ENCODE results near the gene TUBA3D. TPM values are rescaled to one million over a fixed set of nuclear protein-coding genes. Genes with fewer than 3 reads are reported as not detected.
"Not testable (repeated sequence)": the region's sequence is repeated elsewhere in the genome, so short reads cannot be mapped to it uniquely, and the experiment has no call there.

TUBA3D gene
- total and polyA plus RNA-seq, 2 experiments from 2014 or later = 86.7 to 126 TPM

GRCh38 chr2:131521961-131522781, 46.3 kb downstream of the TUBA3D start:
- H3K27me3 ChIP-seq = no peaks in the 10 kb centered on the region
- 91% methylated on average over 20 of the region's 20 CpGs for WGBS (ENCODE audit: low lambda C conversion rate, missing lambda C conversion rate)
- H3K4me1 ChIP-seq (ENCODE audit: insufficient read depth) = no peaks in the 10 kb centered on the region
- no peaks in the 10 kb centered on the region for H3K9me2 ChIP-seq (replicated peaks; ENCODE audit: insufficient read depth)
- no peaks in the 10 kb centered on the region for H4K20me1 ChIP-seq (ENCODE audit: insufficient read depth, poor library complexity, severe bottlenecking)
- H3K4me3 ChIP-seq = no peak overlapping the region
- DNase-seq (ENCODE audit: low spot score) = no peak
- no peaks in the 10 kb centered on the region for H3K9me3 ChIP-seq (ENCODE audit: low read depth)
- no peaks in the 10 kb centered on the region for H3K36me3 ChIP-seq (replicated peaks; ENCODE audit: insufficient read depth, low read depth)
- TF ChIP-seq EZH2 (IDR thresholded peaks at IDR 0.05; ENCODE audit: borderline replicate concordance) (no peak), CTCF (IDR thresholded peaks at IDR 0.05; ENCODE audit: poor library complexity) (no peak), EZH2phosphoT487 (IDR thresholded peaks at IDR 0.05; ENCODE audit: low read depth, severe bottlenecking, unreplicated experiment) (no peak)
- H2AFZ ChIP-seq = no peak overlapping the region
- no peaks in the 10 kb centered on the region for H3K79me2 ChIP-seq
- H3K4me2 ChIP-seq = no peak overlapping the region
- no peak overlapping the region for H3K27ac ChIP-seq

- not testable (repeated sequence) for H3K79me2 ChIP-seq; H2AFZ ChIP-seq; H3K27me3 ChIP-seq; DNase-seq (ENCODE audit: low spot score); H3K36me3 ChIP-seq (replicated peaks; ENCODE audit: insufficient read depth, low read depth); H3K4me1 ChIP-seq (ENCODE audit: insufficient read depth); H3K27ac ChIP-seq; H3K4me3 ChIP-seq; H3K9me2 ChIP-seq (replicated peaks; ENCODE audit: insufficient read depth); H3K4me2 ChIP-seq; H3K9me3 ChIP-seq (ENCODE audit: low read depth); H4K20me1 ChIP-seq (ENCODE audit: insufficient read depth, poor library complexity, severe bottlenecking)
- WGBS (ENCODE audit: low lambda C conversion rate, missing lambda C conversion rate) = 85% methylated on average over 2 of the region's 2 CpGs
These were observed 49.3 kb downstream of the TUBA3D start for GRCh38 chr2:131525256-131525655.

GRCh38 chr2:131527131-131528001, 51.4 kb downstream of the TUBA3D start, which contains the start of gene CCDC74A:
TSS of gene CCDC74A (plus strand) at chr2:131527888. CDS start at chr2:131527971, 83 bp downstream.
- not testable (repeated sequence) for H3K79me2 ChIP-seq; H3K4me3 ChIP-seq; H3K27me3 ChIP-seq; H4K20me1 ChIP-seq (ENCODE audit: insufficient read depth, poor library complexity, severe bottlenecking); H3K4me1 ChIP-seq (ENCODE audit: insufficient read depth); H3K36me3 ChIP-seq (replicated peaks; ENCODE audit: insufficient read depth, low read depth); H3K9me3 ChIP-seq (ENCODE audit: low read depth); H3K9me2 ChIP-seq (replicated peaks; ENCODE audit: insufficient read depth)
- peak within 1 kb of the TSS; percentile 34 for H3K27ac ChIP-seq
- peak within 1 kb of the TSS; percentile 72 for H3K4me2 ChIP-seq
- H2AFZ ChIP-seq = peak within 1 kb of the TSS; percentile 32
- peak; percentile 78 for DNase-seq (ENCODE audit: low spot score)
- WGBS (ENCODE audit: low lambda C conversion rate, missing lambda C conversion rate) = 36% methylated on average over 39 of the region's 47 CpGs

- H3K4me2 ChIP-seq = peak overlapping the region; percentile 72
- DNase-seq (ENCODE audit: low spot score); H3K9me3 ChIP-seq (ENCODE audit: low read depth); H3K36me3 ChIP-seq (replicated peaks; ENCODE audit: insufficient read depth, low read depth); H4K20me1 ChIP-seq (ENCODE audit: insufficient read depth, poor library complexity, severe bottlenecking); H2AFZ ChIP-seq; H3K4me1 ChIP-seq (ENCODE audit: insufficient read depth); H3K27ac ChIP-seq; H3K4me3 ChIP-seq; H3K79me2 ChIP-seq; H3K27me3 ChIP-seq; H3K9me2 ChIP-seq (replicated peaks; ENCODE audit: insufficient read depth): not testable (repeated sequence)
- 83% methylated on average over 21 of the region's 26 CpGs for WGBS (ENCODE audit: low lambda C conversion rate, missing lambda C conversion rate)
These were observed 53.3 kb downstream of the TUBA3D start for GRCh38 chr2:131528981-131529863.

GRCh38 chr2:131529864-131530445, 54.0 kb downstream of the TUBA3D start:
- not testable (repeated sequence) for H3K36me3 ChIP-seq (replicated peaks; ENCODE audit: insufficient read depth, low read depth); H3K79me2 ChIP-seq; H3K4me1 ChIP-seq (ENCODE audit: insufficient read depth); H3K27me3 ChIP-seq; H3K9me3 ChIP-seq (ENCODE audit: low read depth); H3K9me2 ChIP-seq (replicated peaks; ENCODE audit: insufficient read depth); DNase-seq (ENCODE audit: low spot score); H3K4me2 ChIP-seq; H3K4me3 ChIP-seq; H3K27ac ChIP-seq; H4K20me1 ChIP-seq (ENCODE audit: insufficient read depth, poor library complexity, severe bottlenecking); H2AFZ ChIP-seq
- 95% methylated on average over 5 of the region's 5 CpGs for WGBS (ENCODE audit: low lambda C conversion rate, missing lambda C conversion rate)

- H3K4me3 ChIP-seq; H3K27ac ChIP-seq; H3K4me2 ChIP-seq; H2AFZ ChIP-seq; H3K36me3 ChIP-seq (replicated peaks; ENCODE audit: insufficient read depth, low read depth); H3K4me1 ChIP-seq (ENCODE audit: insufficient read depth); H4K20me1 ChIP-seq (ENCODE audit: insufficient read depth, poor library complexity, severe bottlenecking); DNase-seq (ENCODE audit: low spot score); H3K9me2 ChIP-seq (replicated peaks; ENCODE audit: insufficient read depth); H3K27me3 ChIP-seq; H3K9me3 ChIP-seq (ENCODE audit: low read depth); H3K79me2 ChIP-seq: not testable (repeated sequence)
- WGBS (ENCODE audit: low lambda C conversion rate, missing lambda C conversion rate) = 80% methylated on average over 15 of the region's 22 CpGs
These were observed 54.9 kb downstream of the TUBA3D start for GRCh38 chr2:131530626-131531344.
